GM12872 (cell line): ENCODE data around the gene CACNA1A.

Experiments
- TF ChIP-seq, protein P1 (sequence below): IDR thresholded peaks from 3 replicates; pipeline ENCODE4 v1.5.1; 2011; ENCODE audit warnings: low read depth, mild to moderate bottlenecking, low read length, moderate library complexity; ENCODE audit not compliant: insufficient read depth

Gene CACNA1A

GRCh38 chr19:13436352-13436751 lies 69.9 kb downstream of the CACNA1A start:
- TF ChIP-seq, protein P1, sequence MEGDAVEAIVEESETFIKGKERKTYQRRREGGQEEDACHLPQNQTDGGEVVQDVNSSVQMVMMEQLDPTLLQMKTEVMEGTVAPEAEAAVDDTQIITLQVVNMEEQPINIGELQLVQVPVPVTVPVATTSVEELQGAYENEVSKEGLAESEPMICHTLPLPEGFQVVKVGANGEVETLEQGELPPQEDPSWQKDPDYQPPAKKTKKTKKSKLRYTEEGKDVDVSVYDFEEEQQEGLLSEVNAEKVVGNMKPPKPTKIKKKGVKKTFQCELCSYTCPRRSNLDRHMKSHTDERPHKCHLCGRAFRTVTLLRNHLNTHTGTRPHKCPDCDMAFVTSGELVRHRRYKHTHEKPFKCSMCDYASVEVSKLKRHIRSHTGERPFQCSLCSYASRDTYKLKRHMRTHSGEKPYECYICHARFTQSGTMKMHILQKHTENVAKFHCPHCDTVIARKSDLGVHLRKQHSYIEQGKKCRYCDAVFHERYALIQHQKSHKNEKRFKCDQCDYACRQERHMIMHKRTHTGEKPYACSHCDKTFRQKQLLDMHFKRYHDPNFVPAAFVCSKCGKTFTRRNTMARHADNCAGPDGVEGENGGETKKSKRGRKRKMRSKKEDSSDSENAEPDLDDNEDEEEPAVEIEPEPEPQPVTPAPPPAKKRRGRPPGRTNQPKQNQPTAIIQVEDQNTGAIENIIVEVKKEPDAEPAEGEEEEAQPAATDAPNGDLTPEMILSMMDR, result no peak

DNA sequence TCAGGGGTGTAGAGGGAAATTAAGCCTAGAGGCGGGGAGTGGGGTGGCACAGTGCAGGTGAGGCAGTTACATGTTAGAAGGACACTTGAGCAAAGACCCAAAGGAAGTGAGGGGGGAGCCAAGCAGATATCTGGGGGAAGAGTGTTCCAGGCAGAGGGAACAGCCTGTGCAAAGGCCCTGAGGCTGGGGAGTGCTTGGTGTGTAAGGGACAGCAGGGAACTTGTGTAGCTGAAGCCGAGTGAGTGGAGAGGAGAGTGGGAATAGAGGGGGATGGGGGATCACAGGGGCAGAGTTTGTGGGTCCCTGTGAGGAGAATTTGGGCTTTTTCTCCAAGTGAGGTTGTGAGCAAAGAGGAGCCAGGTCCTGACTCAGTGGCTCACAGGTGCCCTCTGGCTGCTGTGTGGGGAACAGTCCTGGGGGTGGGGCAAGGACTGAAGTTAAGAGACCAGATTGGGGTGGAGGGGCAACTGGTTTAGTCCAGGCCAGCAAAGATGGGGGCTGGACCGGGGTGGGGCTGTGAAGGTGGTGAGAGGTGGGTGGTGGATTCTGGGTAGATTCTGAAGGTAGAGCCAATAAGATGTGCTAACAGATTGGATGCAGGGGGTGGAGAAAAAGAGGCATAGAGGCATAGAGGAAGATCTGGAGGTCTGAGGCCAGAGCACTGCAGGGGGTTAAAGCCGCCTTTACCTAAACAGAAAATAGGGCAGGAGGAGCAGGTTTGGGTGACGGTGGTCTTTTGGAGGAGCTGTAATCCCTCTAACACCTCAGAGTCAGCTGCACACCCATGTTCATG lies 75.3 kb downstream of the CACNA1A start:
- TF ChIP-seq, protein P1, result peak; percentile 95

DNA sequence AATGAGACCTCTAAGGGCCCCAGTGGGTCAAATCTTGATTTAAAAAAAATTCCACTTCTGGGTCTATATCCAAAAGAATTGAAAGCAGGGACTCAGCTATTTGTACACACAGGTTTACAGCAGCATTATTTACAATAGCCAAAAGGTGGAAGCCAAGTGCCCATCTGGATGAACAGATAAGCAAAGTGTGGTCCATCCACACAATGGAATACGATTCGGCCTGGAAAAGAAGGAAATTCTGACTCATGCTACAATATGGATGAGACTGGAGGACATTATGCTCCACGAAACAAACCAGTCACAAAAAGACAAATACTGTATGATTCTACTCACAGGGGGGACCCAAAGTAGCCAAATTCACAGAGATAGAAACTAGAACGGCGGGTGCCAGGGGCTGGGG lies 76.7 kb downstream of the CACNA1A start:
- TF ChIP-seq, protein P1, result no peak

- TF ChIP-seq, protein P1, result peak; percentile 70
Measured at GRCh38 chr19:13428352-13428751, 77.9 kb downstream of the CACNA1A start.

- TF ChIP-seq, protein P1, result no peak
Measured at GRCh38 chr19:13427273-13428051, 78.8 kb downstream of the CACNA1A start.

- TF ChIP-seq, protein P1, result no peak
Measured at GRCh38 chr19:13425151-13425550, 81.1 kb downstream of the CACNA1A start.

DNA sequence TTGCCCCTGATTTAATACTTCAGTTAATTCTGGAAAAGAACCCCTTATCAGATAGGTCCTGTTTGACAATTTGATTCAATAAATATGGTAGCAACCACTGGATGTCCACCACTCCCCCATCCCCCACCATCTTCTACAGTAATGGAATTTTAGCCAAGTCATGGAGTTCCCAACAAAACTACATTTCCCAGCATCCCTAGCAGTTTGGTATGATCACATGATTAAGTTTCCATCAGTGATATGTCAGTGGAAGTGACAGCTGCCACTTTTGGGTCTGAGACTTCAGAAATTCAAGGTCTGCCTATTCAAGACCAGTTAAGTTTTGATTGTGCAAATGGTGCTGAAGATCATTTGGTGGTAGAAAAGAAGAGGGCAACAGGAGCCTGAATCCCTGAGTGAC lies 85.5 kb downstream of the CACNA1A start:
- TF ChIP-seq, protein P1, result no peak
